C4-2B (cell line): ENCODE results near the gene PPP1R12B.

Experiments used
- H3K27ac ChIP-seq: fragments of 450-650 bp; 2 replicates; pipeline ENCODE4 v1.5.1; 2017
- ZFX ChIP-seq: fragments of 450-650 bp; IDR thresholded peaks from 2 replicates; pipeline ENCODE4 v1.6.1; 2017
- TF ChIP-seq, protein P1 (sequence below): fragments of 450-650 bp; conservative IDR thresholded peaks from 2 replicates; pipeline ENCODE4 v1.5.1; 2017; ENCODE audit warnings: mild to moderate bottlenecking

PPP1R12B gene

DNA sequence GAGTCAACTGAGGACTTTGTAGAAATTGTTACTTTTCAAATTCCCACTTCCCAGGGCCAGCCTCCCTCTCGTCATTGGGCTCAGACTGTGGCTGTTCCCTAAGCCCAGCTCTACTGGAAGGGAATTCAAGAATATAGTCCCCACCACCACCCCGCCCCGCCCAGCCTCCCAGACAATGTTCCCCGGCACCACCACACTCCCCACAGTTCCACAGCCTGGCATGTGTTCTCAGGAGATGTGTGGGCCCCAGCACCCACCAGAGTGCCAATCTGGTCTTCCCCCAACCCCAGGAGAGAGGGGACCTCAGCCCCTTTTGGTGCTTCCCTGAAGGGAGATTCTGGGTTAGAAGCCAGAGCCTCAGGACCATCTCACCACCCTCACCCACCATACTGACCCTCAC lies 241.6 kb downstream of the PPP1R12B start:
- TF ChIP-seq, protein P1, sequence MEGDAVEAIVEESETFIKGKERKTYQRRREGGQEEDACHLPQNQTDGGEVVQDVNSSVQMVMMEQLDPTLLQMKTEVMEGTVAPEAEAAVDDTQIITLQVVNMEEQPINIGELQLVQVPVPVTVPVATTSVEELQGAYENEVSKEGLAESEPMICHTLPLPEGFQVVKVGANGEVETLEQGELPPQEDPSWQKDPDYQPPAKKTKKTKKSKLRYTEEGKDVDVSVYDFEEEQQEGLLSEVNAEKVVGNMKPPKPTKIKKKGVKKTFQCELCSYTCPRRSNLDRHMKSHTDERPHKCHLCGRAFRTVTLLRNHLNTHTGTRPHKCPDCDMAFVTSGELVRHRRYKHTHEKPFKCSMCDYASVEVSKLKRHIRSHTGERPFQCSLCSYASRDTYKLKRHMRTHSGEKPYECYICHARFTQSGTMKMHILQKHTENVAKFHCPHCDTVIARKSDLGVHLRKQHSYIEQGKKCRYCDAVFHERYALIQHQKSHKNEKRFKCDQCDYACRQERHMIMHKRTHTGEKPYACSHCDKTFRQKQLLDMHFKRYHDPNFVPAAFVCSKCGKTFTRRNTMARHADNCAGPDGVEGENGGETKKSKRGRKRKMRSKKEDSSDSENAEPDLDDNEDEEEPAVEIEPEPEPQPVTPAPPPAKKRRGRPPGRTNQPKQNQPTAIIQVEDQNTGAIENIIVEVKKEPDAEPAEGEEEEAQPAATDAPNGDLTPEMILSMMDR = no peak
- no peak overlapping the region for H3K27ac ChIP-seq

DNA sequence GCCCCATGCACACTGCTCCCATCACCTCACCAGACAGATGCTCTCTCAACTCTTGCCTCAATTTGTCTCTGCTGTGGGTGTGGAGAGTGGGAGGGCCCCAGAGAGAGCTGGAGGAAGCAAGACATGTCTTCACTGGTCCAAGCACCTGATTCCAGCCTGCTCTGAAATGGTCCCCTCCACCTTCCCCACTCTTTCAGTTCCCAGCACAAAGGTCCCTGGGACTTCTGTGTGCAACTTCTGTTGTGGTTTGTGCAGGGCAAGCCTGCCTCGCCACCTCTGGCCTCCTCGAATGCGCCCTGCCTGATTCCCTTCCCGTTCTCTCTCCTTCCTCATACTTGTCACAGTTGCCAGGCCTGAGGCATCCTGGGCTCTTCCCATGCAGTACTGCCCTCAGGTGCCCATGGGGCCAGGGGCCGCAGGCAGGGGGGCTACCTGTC lies 242.5 kb downstream of the PPP1R12B start:
- H3K27ac ChIP-seq = no peak overlapping the region
- no peak for TF ChIP-seq ZFX
- TF ChIP-seq, protein P1 = no peak

DNA sequence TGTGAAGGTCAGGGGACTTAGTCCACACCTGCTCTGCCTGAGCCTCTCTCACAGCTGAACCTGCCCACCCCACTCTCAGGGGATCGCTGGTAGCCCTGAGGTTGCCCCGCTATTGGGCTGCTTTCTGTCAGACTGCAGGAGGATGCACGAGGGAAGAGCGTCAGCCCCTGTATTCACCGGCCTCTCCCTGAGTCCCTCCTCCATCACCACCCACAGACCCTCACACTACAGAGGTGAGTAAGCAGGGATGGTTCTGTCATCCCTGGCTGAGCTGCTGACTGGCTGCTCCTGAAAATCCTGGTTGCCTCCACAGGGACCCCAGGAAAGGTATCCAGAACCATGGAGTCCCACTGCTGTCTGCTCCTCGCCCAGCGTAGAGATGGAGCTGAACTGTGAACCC lies 243.0 kb downstream of the PPP1R12B start:
- TF ChIP-seq ZFX = no peak
- TF ChIP-seq, protein P1 = no peak
- no peak overlapping the region for H3K27ac ChIP-seq

DNA sequence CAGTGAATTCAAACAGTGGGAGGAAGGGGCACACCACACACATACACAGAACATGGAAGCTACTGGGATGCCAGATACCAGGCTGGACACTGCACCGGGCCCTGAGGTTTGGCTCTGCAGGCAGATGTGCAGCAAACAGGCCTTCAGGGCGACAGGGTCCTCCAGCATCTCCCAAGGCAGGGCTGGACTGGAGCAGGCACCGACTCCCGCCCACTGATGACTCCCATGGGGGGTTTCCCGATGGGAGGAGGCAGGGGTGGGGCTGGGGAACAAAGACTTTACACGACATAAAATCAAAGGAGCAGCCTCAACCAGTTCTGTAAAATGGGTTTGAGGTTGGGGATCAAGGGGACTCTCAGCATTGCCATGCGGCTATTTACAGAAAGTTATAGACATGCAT lies 243.6 kb downstream of the PPP1R12B start:
- TF ChIP-seq ZFX = no peak
- TF ChIP-seq, protein P1 = no peak
- no peak overlapping the region for H3K27ac ChIP-seq

DNA sequence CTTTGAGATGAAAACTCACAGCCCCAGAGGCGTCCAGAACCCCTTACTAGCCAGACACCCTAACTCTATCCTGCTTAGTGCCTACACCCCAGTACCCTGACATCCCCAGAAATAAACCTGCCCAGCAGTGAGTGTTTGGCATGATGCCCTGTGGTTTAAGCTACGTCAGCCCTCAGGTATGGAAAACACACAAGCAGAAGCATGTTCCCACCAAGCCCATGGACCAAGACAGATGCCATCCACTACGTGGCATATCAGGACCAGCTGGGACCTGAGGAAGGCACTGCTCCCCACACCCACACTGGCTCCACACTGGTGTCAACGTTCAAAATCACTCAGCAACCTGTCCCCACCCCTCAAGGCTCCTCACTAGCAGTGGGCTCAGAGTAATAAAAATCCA lies 245.3 kb downstream of the PPP1R12B start:
- TF ChIP-seq ZFX = no peak
- TF ChIP-seq, protein P1 = no peak
- H3K27ac ChIP-seq = no peak overlapping the region

DNA sequence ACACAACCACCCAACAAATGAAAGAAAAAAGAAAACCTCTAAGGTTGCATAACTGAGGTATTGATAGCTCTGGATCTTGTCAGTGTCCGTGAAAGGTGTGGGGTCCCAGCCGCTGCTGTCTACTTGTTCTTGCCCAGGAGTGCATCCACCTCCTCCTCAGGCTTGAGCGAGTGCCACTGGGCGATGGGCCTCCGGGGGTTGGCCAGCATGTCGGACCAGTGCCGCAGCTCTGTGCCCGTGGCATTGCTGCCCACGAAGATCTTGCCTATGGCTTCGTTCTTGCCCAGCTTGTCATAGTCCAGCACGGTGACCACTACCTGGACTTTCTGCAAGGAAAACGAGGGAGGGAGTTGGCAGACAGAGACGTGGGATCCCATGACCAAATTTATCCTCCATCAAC lies 248.1 kb downstream of the PPP1R12B start:
- TF ChIP-seq ZFX = no peak
- TF ChIP-seq, protein P1 = no peak
- H3K27ac ChIP-seq = no peak overlapping the region

DNA sequence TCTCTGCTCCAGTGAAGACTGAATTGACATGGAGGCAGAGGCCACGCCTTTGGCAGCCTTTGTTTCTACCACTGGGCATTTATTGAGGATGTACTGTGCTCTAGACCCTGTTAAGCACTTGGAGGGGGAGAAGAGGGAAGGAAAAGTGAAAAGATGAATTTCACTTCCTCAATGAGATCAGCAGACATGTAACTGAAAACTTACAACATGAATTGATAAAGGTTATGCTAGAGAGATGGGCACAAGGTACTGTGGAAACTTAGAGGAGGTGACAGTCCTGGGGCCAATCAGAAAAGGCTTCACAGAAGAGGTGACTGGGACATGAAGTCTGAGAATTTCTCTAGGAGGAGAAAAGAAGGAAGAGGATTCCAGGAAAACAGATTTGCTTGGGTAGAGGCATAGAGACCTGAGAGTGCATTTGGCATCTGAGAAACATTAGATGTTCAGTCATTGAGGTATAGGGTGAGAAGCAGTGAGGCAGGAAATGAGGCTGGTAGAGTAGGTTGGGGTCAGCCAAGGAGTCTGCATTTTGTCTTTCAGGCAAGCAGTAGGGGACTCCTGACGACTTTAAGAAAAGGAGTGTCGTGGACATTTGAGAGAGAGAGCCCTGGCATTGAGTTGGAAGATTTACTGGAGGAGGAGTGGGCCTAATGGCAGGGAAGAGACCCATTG lies 248.7 kb downstream of the PPP1R12B start:
- H3K27ac ChIP-seq = no peak overlapping the region
- TF ChIP-seq, protein P1 = no peak
- no peak for TF ChIP-seq ZFX
